COR-L47 (cell line): Measurements from ENCODE around the gene YEATS2.
A peak's percentile ranks its signal among the peaks of the same experiment; 100 is the strongest.

Experiments
- DNase-seq: peaks from one replicate; lab custom pipeline; 2025; lab: John Stamatoyannopoulos, UW

Gene YEATS2

GRCh38 chr3:183812761-183813445 is 115.3 kb downstream of the YEATS2 start:
- DNase-seq = peak; percentile 22

GRCh38 chr3:183814240-183814639 is 116.6 kb downstream of the YEATS2 start:
- no peak for DNase-seq

- DNase-seq = no peak
Measured at GRCh38 chr3:183815563-183815940, 118.0 kb downstream of the YEATS2 start.

- DNase-seq = no peak
Measured at GRCh38 chr3:183815951-183816475, 118.4 kb downstream of the YEATS2 start.

GRCh38 chr3:183816681-183817510 is 119.3 kb downstream of the YEATS2 start:
- DNase-seq = no peak

GRCh38 chr3:183817639-183818038 is 120.0 kb downstream of the YEATS2 start:
- DNase-seq = no peak

- DNase-seq = no peak
Measured at GRCh38 chr3:183818041-183818620, 120.5 kb downstream of the YEATS2 start.

GRCh38 chr3:183818706-183819624 is 121.4 kb downstream of the YEATS2 start:
- no peak for DNase-seq

GRCh38 chr3:183819831-183820230 is 122.2 kb downstream of the YEATS2 start:
- DNase-seq = no peak

- no peak for DNase-seq
Measured at GRCh38 chr3:183822631-183823030, 125.0 kb downstream of the YEATS2 start.

GRCh38 chr3:183823963-183824362 is 126.4 kb downstream of the YEATS2 start:
- peak; percentile 64 for DNase-seq

- peak; percentile 54 for DNase-seq
Measured at GRCh38 chr3:183824761-183825455, 127.3 kb downstream of the YEATS2 start.

GRCh38 chr3:183825456-183826161 is 128.0 kb downstream of the YEATS2 start, which contains the start of gene MAP6D1:
Gene MAP6D1, minus strand, starts transcription at chr3:183825577. Its CDS starts 30 bp downstream, at chr3:183825547.
- DNase-seq = peak; percentile 80

- DNase-seq = peak; percentile 46
Measured at GRCh38 chr3:183826448-183827250, 129.1 kb downstream of the YEATS2 start.

- no peak for DNase-seq
Measured at GRCh38 chr3:183827809-183828537, 130.4 kb downstream of the YEATS2 start.

- DNase-seq = no peak
Measured at GRCh38 chr3:183828538-183828870, 130.9 kb downstream of the YEATS2 start.

- DNase-seq = no peak
Measured at GRCh38 chr3:183829466-183829865, 131.9 kb downstream of the YEATS2 start.

- no peak for DNase-seq
Measured at GRCh38 chr3:183830187-183830586, 132.6 kb downstream of the YEATS2 start.

GRCh38 chr3:183833516-183833915 is 135.9 kb downstream of the YEATS2 start:
- DNase-seq = no peak
